ENCODE measurements around the gene NFIX. TPM values are rescaled to one million over a fixed set of nuclear protein-coding genes. Genes with fewer than 3 reads are reported as not detected.
"Not testable (repeated sequence)": the region's sequence is repeated elsewhere in the genome, so short reads cannot be mapped to it uniquely, and the experiment has no call there.

NFIX gene
- total and polyA plus RNA-seq, 12 donors, result 1.3 to 72.8 (median 28.6) TPM

DNA sequence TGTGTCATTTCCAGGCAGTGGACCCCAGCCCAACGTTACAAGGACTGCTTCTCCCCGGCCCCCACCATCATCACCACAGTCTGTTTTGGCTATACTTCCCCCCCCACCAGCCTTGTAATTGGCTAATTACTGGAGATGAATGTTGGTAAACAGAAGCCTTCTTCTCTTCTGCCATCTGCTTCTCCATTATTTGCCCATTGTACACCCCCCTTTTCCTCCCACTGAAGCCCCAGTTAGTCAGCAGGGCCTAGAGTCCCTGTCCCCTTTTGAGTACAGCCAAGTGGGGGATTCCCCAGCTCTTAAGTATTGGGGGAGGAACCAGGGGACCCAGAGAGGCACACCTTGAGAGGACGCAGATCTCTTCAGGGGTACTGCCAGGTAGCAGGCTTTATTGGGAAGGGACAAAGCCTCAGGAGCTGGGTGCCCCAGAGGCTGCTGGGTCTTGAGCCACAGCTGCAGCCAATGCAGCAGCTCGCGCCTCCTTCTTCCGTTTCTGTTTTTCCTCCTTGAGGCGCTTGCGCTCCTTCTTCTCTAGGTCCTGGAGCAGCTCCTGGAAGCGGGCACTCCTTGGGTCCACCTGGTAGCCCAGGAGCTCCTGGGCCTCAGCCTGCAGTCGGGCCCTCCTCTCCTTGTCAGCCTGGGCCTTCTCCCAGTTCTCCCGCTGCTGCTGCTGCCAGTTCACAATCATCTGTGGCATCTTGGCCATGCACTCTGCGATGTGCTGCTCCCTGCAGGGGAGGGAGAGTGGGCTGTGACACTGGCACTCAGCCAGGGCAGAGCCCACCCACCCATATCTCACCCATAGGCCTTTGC lies 41.3 kb upstream of the NFIX start:
- H3K4me3 ChIP-seq, result no peak overlapping the region
- H3K4me1 ChIP-seq (replicated peaks in 1 of 2), result peaks cover 24 to 50% of the 10 kb centered on the region in 2 donors
- H3K27me3 ChIP-seq, result no peaks in the 10 kb centered on the region
- H3K36me3 ChIP-seq (replicated peaks in 1 of 2), result peaks cover 0 to 55% of the 10 kb centered on the region in 2 donors
- DNase-seq, result peak in 1 of 7 donors; percentile 52
- no peaks in the 10 kb centered on the region for H3K9me3 ChIP-seq (replicated peaks in 1 of 3)
- TF ChIP-seq CTCF (IDR thresholded peaks at IDR 0.05) (no peak), POLR2A (IDR thresholded peaks at IDR 0.05) (no peak)
- intact Hi-C loops (cut with DNase I), result no loop called here
- peak overlapping the region; percentile 18 to 89 (median 84) for H3K27ac ChIP-seq
- WGBS, 4 donors, result 55 to 63% (median 59%) methylated on average over 9 to 12 of the region's 12 CpGs

- intact Hi-C loops (cut with DNase I), result no loop called here
- TF ChIP-seq POLR2A (IDR thresholded peaks at IDR 0.05) (no peak), CTCF (IDR thresholded peaks at IDR 0.05) (no peak)
- H3K9me3 ChIP-seq (replicated peaks in 1 of 3), result no peaks in the 10 kb centered on the region
- H3K36me3 ChIP-seq (replicated peaks in 1 of 2), result peaks cover 0 to 49% of the 10 kb centered on the region in 2 donors
- H3K27me3 ChIP-seq, result no peaks in the 10 kb centered on the region
- no peak overlapping the region for H3K4me3 ChIP-seq
- peak overlapping the region in 3 of 5 donors; percentile 60 to 89 (median 89) for H3K27ac ChIP-seq
- no peak for DNase-seq
- WGBS, 4 donors, result 20 to 30% (median 21%) methylated on average over 1 of the region's 1 CpG
- H3K4me1 ChIP-seq (replicated peaks in 1 of 2), result peaks cover 24 to 50% of the 10 kb centered on the region in 2 donors
Observed at GRCh38 chr19:12954612-12954962, 40.7 kb upstream of the NFIX start.

DNA sequence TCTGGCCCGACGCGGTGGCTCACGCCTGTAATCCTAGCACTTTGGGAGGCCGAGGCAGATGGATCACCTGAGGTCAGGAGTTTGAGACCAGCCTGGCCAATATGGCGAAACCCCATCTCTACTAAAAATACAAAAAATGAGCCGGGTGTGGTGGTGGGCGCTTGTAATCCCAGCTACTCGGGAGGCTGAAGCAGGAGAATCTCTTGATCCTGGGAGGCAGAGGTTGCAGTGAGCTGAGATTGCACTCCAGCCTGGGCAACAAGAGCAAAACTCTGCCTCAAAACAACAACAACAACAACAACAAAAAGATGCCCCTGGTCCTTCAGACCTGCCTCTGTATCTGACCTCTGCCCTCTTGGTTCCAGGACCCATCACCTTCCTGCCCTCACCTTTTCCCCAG lies 39.7 kb upstream of the NFIX start:
- H3K27me3 ChIP-seq; intact Hi-C loops (cut with DNase I); H3K9me3 ChIP-seq (replicated peaks in 1 of 3): not testable (repeated sequence)
- Histone ChIP-seq H3K4me1 (replicated peaks in 1 of 2) (peaks cover 24 to 50% of the 10 kb centered on the region in 2 donors), H3K4me3 (peak overlapping the region in 1 of 4 donors; percentile 89), H3K36me3 (replicated peaks in 1 of 2) (peaks cover 0 to 39% of the 10 kb centered on the region in 2 donors), H3K27ac (peak overlapping the region in 1 of 5 donors; percentile 95)
- peak in 1 of 7 donors; percentile 18 for DNase-seq
- 87 to 100% (median 90%) methylated on average over 1 to 9 of the region's 9 CpGs for WGBS, 4 donors

- no peak for TF ChIP-seq CTCF (IDR thresholded peaks at IDR 0.05)
- TF ChIP-seq POLR2A (IDR thresholded peaks at IDR 0.05), result no peak
- Histone ChIP-seq H3K36me3 (replicated peaks in 1 of 2) (peaks cover 0 to 35% of the 10 kb centered on the region in 2 donors), H3K9me3 (replicated peaks in 1 of 3) (no peaks in the 10 kb centered on the region), H3K4me1 (replicated peaks in 1 of 2) (peaks cover 24 to 50% of the 10 kb centered on the region in 2 donors), H3K27ac (peak overlapping the region in 4 of 5 donors; percentile 79 to 95 (median 86)), H3K4me3 (peak overlapping the region; percentile 88 to 97 (median 90)), H3K27me3 (no peaks in the 10 kb centered on the region)
- WGBS, 4 donors, result 57 to 67% (median 60%) methylated on average over 10 to 12 of the region's 12 CpGs
- peak in 2 of 7 donors; percentile 27 to 52 for DNase-seq
- intact Hi-C loops (cut with DNase I), result no loop called here
Observed at GRCh38 chr19:12955996-12956395, 39.3 kb upstream of the NFIX start.

All from adrenal gland (tissue), 12 donors.